GM19328 (cell line): ENCODE measurements around the gene DNAJB2.
"Not testable (repeated sequence)": the region's sequence is repeated elsewhere in the genome, so short reads cannot be mapped to it uniquely, and the experiment has no call there.

Experiments
- ATAC-seq: cut with Tn5 transposase; IDR thresholded peaks from one replicate; pipeline ENCODE4 v1.9.1; 2021; ENCODE audit warnings: mild to moderate bottlenecking, moderate library complexity; ENCODE audit not compliant: unreplicated experiment

Gene DNAJB2

GRCh38 chr2:219254590-219255201 lies 24.5 kb upstream of the DNAJB2 start:
- peak; percentile 22 for ATAC-seq

- ATAC-seq: not testable (repeated sequence)
Measured at GRCh38 chr2:219258942-219259341, 20.2 kb upstream of the DNAJB2 start.

GRCh38 chr2:219261024-219261855 lies 17.9 kb upstream of the DNAJB2 start:
- no peak for ATAC-seq

GRCh38 chr2:219266232-219266631 lies 12.9 kb upstream of the DNAJB2 start:
- no peak for ATAC-seq

- ATAC-seq: no peak
Measured at GRCh38 chr2:219266886-219267285, 12.3 kb upstream of the DNAJB2 start.

- no peak for ATAC-seq
Measured at GRCh38 chr2:219268294-219268693, 10.9 kb upstream of the DNAJB2 start.

- no peak for ATAC-seq
Measured at GRCh38 chr2:219269362-219270054, 9.7 kb upstream of the DNAJB2 start.

GRCh38 chr2:219270055-219270372 lies 9.2 kb upstream of the DNAJB2 start:
- no peak for ATAC-seq

GRCh38 chr2:219271021-219271420 lies 8.1 kb upstream of the DNAJB2 start:
- no peak for ATAC-seq

GRCh38 chr2:219272356-219272755 lies 6.8 kb upstream of the DNAJB2 start:
- ATAC-seq: no peak

- no peak for ATAC-seq
Measured at GRCh38 chr2:219272995-219273394, 6.2 kb upstream of the DNAJB2 start.

- no peak for ATAC-seq
Measured at GRCh38 chr2:219273937-219274336, 5.2 kb upstream of the DNAJB2 start.

- ATAC-seq: no peak
Measured at GRCh38 chr2:219274361-219274921, 4.7 kb upstream of the DNAJB2 start.

GRCh38 chr2:219277703-219278654 lies 1.2 kb upstream of the DNAJB2 start:
- no peak for ATAC-seq

GRCh38 chr2:219278655-219279150 lies 463 bp upstream of the DNAJB2 start:
- no peak for ATAC-seq

- ATAC-seq: no peak
Measured at GRCh38 chr2:219279916-219280516, 850 bp downstream of the DNAJB2 start.

GRCh38 chr2:219280651-219281050 lies 1.5 kb downstream of the DNAJB2 start:
- ATAC-seq: no peak

- ATAC-seq: no peak
Measured at GRCh38 chr2:219281588-219281987, 2.4 kb downstream of the DNAJB2 start.

- no peak for ATAC-seq
Measured at GRCh38 chr2:219282375-219282774, 3.2 kb downstream of the DNAJB2 start.
